ENCODE data around the gene TPK1.
A peak's percentile ranks its signal among the peaks of the same experiment; 100 is the strongest.
"Not testable (repeated sequence)": the region's sequence is repeated elsewhere in the genome, so short reads cannot be mapped to it uniquely, and the experiment has no call there.

The TPK1 gene

GRCh38 chr7:144731661-144732351 lies 104.0 kb downstream of the TPK1 start:
- TF ChIP-seq CTCF (IDR thresholded peaks at IDR 0.05; ENCODE audit: low read depth, low read length) = no peak
- DNase-seq (ENCODE audit: low read depth in 2 of 2) = peak; percentile 6 to 46
- H3K4me3 ChIP-seq (replicated peaks in 1 of 2; ENCODE audit: low read depth in 2 of 2, low read length in 2 of 2) = no peak overlapping the region

- no peak overlapping the region for H3K4me3 ChIP-seq (replicated peaks in 1 of 2; ENCODE audit: low read depth in 2 of 2, low read length in 2 of 2)
- TF ChIP-seq CTCF (IDR thresholded peaks at IDR 0.05; ENCODE audit: low read depth, low read length) = no peak
- no peak for DNase-seq (ENCODE audit: low read depth in 2 of 2)
These were observed 105.6 kb downstream of the TPK1 start for GRCh38 chr7:144730224-144730623.

GRCh38 chr7:144729226-144729625 lies 106.6 kb downstream of the TPK1 start:
- TF ChIP-seq CTCF (IDR thresholded peaks at IDR 0.05; ENCODE audit: low read depth, low read length) = no peak
- DNase-seq (ENCODE audit: low read depth in 2 of 2) = no peak
- H3K4me3 ChIP-seq (replicated peaks in 1 of 2; ENCODE audit: low read depth in 2 of 2, low read length in 2 of 2) = no peak overlapping the region

GRCh38 chr7:144728551-144728950 lies 107.3 kb downstream of the TPK1 start:
- no peak for TF ChIP-seq CTCF (IDR thresholded peaks at IDR 0.05; ENCODE audit: low read depth, low read length)
- H3K4me3 ChIP-seq (replicated peaks in 1 of 2; ENCODE audit: low read depth in 2 of 2, low read length in 2 of 2) = no peak overlapping the region
- DNase-seq (ENCODE audit: low read depth in 2 of 2) = peak in 1 of 2 donors; percentile 54

- not testable (repeated sequence) for H3K4me3 ChIP-seq (replicated peaks in 1 of 2; ENCODE audit: low read depth in 2 of 2, low read length in 2 of 2); DNase-seq (ENCODE audit: low read depth in 2 of 2)
These were observed 109.0 kb downstream of the TPK1 start for GRCh38 chr7:144726840-144727239.

GRCh38 chr7:144725070-144725469 lies 110.8 kb downstream of the TPK1 start:
- TF ChIP-seq CTCF (IDR thresholded peaks at IDR 0.05; ENCODE audit: low read depth, low read length) = no peak
- H3K4me3 ChIP-seq (replicated peaks in 1 of 2; ENCODE audit: low read depth in 2 of 2, low read length in 2 of 2) = no peak overlapping the region
- DNase-seq (ENCODE audit: low read depth in 2 of 2) = no peak

- no peak overlapping the region for H3K4me3 ChIP-seq (replicated peaks in 1 of 2; ENCODE audit: low read depth in 2 of 2, low read length in 2 of 2)
- DNase-seq (ENCODE audit: low read depth in 2 of 2) = no peak
- no peak for TF ChIP-seq CTCF (IDR thresholded peaks at IDR 0.05; ENCODE audit: low read depth, low read length)
These were observed 112.6 kb downstream of the TPK1 start for GRCh38 chr7:144723301-144723700.

Measured in cardiac fibroblast (primary cell).